ENCODE measurements around the gene THOC2.
"Not testable (repeated sequence)": the region's sequence is repeated elsewhere in the genome, so short reads cannot be mapped to it uniquely, and the experiment has no call there.

THOC2 gene

GRCh38 chrX:123665197-123665596 lies 67.7 kb downstream of the THOC2 start:
- DNase-seq: no peak

DNA sequence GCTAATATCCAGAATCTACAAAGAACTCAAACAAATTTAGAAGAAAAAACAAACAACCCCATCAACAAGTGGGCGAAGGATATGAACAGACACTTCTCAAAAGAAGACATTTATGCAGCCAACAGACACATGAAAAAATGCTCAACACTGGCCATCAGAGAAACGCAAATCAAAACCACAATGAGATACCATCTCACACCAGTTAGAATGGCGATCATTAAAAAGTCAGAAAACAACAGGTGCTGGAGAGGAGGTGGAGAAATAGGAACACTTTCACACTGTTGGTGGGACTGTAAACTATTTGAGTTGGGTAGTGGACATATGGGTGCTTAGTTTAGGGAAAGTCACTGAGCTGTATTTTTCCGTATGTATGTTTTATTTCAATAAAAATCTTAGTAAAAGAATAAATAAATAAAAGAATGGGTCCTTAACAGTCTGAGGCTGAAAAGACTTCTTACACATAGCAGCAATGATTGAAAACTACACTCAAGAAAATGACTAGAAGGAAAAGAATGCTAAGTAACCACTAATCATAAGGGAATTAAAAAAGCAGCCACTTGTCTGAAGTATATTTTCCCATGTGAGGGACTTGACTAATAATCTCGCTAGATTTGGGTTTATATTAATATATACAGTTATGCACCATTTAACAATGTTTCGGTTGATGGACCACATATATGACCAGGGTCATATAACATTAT lies 68.2 kb downstream of the THOC2 start:
- not testable (repeated sequence) for DNase-seq

DNA sequence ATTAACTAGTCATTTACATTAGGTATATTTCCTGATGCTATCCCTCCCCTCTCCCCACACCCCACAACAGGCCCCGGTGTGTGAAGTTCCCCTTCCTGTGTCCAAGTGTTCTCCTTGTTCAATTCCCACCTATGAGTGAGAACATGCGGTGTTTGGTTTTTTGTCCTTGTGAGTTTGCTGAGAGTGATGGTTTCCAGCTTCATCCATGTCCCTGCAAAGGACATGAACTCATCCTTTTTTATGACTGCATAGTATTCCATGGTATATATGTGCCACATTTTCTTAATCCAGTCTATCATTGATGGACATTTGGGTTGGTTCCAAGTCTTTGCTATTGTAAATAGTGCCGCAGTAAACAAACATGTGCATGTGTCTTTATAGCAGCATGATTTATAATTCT lies 69.1 kb downstream of the THOC2 start:
- not testable (repeated sequence) for DNase-seq

GRCh38 chrX:123656507-123656906 lies 76.3 kb downstream of the THOC2 start:
- DNase-seq: not testable (repeated sequence)

DNA sequence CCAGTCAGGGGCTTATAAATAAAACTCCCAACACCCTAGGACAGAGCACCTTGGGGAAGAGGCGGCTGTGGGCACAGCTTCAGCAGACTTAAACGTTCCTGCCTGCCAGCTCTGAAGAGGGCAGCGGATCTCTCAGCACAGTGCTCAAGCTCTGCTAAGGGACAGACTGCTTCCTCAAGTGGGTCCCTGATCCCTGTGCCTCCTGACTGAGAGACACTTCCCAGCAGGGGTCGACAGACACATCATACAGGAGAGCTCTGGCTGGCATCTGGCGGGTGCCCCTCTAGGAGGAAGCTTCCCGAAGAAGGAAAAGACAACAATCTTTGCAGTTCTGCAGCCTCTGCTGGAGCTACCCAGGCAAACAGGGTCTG lies 84.1 kb downstream of the THOC2 start:
- DNase-seq: not testable (repeated sequence)

DNA sequence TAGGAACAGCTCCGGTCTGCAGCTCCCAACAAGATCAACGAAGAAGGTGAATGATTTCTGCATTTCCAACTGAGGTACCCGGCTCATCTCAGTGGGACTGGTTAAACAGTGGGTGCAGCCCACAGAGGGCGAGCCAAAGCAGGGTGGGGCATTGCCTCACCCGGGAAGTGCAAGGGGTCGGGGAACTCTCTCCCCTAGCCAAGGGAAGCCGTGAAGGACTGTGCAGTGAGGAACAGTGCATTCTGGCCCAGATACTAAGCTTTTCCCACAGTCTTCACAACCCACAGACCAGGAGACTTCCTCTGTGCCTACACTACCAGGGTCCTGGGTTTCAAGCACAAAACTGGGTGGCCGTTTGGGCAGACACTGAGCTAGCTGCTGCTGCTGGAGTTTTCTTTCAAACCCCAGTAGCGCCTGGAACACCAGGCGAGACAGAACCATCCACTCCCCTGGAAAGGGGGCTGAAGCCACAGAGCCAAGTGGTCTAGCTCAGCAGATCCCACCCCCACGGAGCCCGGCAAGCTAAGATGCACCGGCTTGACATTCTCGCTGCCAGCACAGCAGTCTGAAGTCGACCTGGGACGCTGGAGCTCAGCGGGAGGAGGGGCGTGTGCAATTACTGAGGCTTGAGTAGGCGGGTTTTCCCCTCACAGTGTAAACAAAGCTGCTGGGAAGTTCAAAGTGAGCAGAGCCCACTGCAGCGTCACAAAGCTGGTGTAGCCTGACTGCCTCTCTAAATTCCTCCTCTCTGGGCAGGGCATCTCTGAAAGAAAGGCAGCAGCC lies 84.6 kb downstream of the THOC2 start:
- no peak for DNase-seq

DNA sequence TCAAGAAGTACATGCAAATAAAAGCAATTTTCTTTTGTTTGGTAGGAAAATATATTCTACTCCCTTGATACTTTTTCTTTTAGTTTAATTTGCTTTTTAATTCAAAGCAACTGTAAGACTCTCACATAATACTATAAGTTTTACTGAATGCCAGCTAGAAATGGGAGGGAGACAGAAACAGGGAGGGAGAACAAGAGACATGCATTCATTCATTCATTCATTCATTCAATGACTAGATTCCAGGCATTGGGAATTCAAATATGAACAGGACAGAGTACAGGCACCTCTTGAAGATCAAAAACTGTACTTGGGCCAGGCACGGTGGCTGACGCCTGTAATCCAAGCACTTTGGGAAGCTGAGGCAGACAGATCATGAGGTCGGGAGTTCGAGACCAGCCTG lies 85.6 kb downstream of the THOC2 start:
- DNase-seq: no peak

DNA sequence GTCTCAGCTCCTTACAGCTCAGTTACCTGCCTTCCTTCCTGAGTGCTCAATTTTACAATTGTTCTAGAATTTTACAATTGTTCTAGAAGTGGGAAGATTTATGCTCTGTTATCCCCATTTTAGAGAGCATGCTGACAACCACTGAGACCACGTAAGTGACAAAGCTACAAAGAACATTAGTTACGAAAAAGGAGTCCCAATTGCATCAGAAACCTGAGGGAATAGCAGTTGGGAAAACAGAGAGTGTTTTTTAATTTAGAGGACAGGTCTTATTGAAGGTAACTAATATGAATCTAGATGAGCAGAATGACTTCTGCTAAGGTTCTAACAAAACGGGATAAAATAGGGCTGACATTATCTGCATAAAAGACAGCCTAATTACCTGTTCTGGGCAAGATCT lies 103.3 kb downstream of the THOC2 start:
- no peak for DNase-seq

DNA sequence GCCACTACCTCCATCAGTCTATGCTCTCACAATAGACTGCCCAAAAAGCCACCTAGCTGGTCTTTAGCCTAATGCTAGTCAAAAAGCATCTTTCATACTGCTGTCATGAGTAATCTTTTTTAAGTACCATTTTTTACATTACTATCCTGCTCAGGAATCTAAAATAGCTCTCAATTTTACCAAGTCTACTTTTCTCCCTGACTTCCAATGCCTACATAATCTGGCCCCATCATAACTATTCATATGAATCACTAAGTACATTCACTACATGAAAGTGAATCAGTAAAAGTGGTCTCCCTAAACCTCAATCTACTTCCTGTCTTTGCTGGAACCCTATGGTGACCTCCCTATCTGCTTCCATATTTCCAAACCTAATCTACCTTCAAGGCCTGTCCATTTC lies 105.9 kb downstream of the THOC2 start:
- DNase-seq: peak; percentile 39

GRCh38 chrX:123625952-123626351 lies 106.9 kb downstream of the THOC2 start:
- no peak for DNase-seq

- no peak for DNase-seq
These were observed 107.4 kb downstream of the THOC2 start for GRCh38 chrX:123625477-123625876.

DNA sequence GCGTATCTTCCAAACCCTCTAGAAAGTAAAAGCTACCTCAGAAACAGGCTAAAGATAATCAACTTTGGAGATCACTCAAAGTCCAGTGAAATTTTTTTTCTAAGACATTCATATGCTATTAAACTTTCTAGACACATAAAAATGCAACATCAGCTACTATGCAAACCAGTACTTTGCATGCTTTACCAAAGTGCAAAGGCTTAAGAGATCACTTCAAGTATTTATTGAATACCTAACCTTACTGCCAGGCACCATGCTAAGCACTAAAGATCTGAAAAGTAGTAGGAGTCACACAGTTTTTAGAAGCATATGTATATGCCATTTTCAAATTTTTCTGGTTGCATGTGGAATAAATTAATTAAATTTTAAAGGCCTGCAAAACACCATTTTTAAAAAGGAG lies 115.8 kb downstream of the THOC2 start:
- DNase-seq: no peak

GRCh38 chrX:123610915-123611314 lies 121.9 kb downstream of the THOC2 start:
- DNase-seq: no peak

- no peak for DNase-seq
These were observed 125.0 kb downstream of the THOC2 start for GRCh38 chrX:123607806-123608205.

GRCh38 chrX:123607270-123607669 lies 125.6 kb downstream of the THOC2 start:
- DNase-seq: no peak

DNA sequence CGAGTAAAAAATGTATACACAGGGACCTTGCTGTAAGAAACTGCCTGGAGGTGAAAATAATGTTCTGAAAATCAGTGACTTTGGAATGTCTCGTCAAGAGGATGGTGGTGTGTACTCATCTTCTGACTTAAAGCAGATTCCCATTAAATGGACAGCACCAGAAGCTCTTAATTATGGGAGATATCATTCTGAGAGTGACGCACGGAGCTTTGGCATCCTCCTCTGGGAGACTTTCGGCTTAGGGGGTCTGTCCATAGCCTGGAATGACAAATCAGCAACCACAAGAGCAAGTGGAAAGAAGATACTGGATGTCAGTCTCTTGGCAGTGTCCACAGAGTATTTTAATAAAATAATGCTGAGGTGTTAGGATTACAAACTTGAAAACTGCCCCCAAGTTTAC lies 129.4 kb downstream of the THOC2 start:
- no peak for DNase-seq

- no peak for DNase-seq
These were observed 131.4 kb downstream of the THOC2 start for GRCh38 chrX:123601437-123601836.

- no peak for DNase-seq
These were observed 132.7 kb downstream of the THOC2 start for GRCh38 chrX:123600181-123600580.

- DNase-seq: peak; percentile 30
These were observed 141.9 kb downstream of the THOC2 start for GRCh38 chrX:123590842-123591486.

DNA sequence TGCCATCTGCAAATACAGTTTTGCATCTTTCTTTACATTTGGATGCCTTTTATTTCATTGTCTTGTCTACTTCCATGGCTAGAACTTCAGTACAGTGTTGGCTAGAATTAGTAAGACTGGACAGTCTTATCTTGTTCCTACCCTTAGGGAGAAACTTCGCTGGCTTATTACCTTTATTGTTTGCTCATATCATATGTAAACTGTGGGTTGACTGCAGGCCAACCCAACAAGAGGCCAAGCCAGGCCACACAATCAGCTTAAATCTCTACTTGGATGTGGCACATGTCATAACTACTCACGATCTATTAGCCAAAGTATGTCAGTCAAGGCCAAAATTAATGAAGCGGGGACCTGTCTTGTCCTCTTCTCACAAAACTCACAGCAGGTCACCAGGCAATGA lies 144.1 kb downstream of the THOC2 start:
- no peak for DNase-seq

DNA sequence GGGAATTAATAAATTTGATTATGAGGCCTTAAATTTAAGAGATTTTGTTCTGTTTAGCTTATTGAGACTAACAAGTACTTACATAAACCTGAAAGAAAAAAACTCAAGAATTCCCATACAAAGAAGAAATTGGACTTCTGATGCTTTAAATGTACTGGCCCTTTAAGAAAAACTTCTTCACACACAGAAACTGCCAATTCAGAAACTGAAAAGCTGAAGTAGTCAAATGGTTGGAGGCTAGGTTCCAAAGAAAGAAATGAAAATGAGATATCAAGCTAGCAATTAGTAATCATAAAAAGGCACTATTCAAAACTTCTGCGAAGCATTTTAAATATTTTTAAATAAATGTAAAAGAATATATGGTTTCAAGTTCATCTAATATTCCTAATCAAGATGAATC lies 151.3 kb downstream of the THOC2 start:
- no peak for DNase-seq

GRCh38 chrX:123580792-123581191 lies 152.1 kb downstream of the THOC2 start:
- DNase-seq: no peak

DNA sequence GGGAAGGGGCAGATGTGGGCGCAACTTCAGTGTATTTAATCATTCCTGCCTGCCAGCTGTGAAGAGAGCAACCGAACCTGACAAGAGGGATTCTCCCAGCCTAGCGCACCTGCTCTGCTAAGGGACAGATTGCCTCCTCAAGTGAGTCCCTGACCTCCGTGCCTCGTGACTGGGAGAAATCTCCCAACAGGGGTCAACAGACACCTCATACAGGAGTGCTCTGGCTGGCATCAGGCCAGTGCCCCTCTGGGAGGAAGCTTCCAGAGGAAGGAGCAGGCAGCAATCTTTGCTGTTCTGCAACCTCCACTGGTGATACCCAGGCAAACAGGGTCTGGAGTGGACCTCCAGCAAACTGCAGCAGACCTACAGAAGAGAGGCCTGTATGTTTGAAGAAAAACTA lies 158.8 kb downstream of the THOC2 start:
- DNase-seq: not testable (repeated sequence)

GRCh38 chrX:123570011-123570590 lies 162.8 kb downstream of the THOC2 start:
- DNase-seq: no peak
